Measurements from ENCODE around the gene ARRB1.

The ARRB1 gene

DNA sequence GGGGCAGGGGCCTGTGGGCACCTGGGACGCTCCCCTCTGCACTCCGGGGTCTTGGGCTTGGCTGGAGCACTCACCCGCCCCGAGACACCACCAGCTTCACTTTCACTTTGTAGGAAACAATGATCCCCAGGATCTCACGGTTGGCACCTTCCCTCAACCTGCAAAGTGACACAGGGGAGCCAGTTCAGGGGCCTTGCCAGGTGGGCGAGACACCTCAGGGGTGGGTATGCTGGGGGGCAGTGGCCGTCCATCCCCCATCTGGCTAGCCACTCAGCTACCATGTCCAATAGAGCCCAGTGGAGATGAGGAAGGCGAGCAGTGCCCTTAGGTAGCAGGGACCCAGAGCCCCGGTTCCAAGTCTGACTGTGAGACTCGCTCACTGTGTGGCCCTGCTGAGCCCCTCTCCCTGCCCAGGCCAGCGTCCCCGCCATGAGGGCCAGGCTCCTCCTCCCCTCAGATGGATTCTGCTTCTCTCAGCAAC lies 78.6 kb downstream of the ARRB1 start:
- DNase-seq (ENCODE audit: low read depth), result no peak
- TF ChIP-seq, protein P1, sequence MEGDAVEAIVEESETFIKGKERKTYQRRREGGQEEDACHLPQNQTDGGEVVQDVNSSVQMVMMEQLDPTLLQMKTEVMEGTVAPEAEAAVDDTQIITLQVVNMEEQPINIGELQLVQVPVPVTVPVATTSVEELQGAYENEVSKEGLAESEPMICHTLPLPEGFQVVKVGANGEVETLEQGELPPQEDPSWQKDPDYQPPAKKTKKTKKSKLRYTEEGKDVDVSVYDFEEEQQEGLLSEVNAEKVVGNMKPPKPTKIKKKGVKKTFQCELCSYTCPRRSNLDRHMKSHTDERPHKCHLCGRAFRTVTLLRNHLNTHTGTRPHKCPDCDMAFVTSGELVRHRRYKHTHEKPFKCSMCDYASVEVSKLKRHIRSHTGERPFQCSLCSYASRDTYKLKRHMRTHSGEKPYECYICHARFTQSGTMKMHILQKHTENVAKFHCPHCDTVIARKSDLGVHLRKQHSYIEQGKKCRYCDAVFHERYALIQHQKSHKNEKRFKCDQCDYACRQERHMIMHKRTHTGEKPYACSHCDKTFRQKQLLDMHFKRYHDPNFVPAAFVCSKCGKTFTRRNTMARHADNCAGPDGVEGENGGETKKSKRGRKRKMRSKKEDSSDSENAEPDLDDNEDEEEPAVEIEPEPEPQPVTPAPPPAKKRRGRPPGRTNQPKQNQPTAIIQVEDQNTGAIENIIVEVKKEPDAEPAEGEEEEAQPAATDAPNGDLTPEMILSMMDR (conservative IDR thresholded peaks at IDR 0.05; ENCODE audit: low read depth, low read length), result no peak
- no peak overlapping the region for H3K4me3 ChIP-seq (ENCODE audit: low read length)

DNA sequence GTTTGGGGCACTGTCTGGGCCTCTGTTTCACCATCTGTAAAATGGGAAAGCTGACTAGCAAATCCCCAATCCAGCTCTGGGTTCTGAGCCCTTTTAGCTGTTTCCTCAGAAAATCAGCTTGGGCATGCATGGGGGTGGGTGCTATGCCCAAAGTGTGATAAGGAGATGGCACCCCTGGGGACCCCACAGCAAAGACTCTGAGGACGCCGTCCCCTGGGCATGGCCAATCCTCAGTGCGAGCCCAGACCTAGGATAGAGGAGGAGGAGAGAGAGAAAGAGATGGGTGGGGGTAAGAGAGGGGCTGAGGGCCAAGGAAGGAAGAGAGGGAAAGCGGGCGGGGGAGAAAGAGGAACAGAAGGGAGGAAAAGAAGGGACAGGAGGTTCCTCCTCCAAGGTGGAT lies 79.1 kb downstream of the ARRB1 start:
- no peak for DNase-seq (ENCODE audit: low read depth)
- TF ChIP-seq, protein P1 (conservative IDR thresholded peaks at IDR 0.05; ENCODE audit: low read depth, low read length), result no peak
- no peak overlapping the region for H3K4me3 ChIP-seq (ENCODE audit: low read length)

DNA sequence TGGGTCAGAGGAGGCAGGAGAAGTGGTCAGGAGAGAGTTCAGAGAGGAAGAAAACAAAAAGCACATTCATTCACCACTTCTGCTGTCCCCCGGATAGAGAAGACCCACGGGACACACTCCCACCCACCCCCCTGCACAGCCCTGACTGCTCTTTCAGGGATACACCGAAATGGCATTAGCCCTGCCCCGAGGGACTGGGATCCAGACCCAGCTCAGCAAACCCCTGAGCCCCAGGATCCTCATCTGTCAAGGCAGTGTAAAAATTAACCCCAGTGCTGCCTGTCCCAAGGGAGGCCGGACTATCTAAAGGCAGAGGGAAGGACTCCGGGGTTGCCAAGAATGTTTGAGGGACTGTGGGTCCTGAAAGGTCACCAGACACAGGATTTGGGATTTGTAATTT lies 79.7 kb downstream of the ARRB1 start:
- no peak overlapping the region for H3K4me3 ChIP-seq (ENCODE audit: low read length)
- TF ChIP-seq, protein P1 (conservative IDR thresholded peaks at IDR 0.05; ENCODE audit: low read depth, low read length), result no peak
- no peak for DNase-seq (ENCODE audit: low read depth)

DNA sequence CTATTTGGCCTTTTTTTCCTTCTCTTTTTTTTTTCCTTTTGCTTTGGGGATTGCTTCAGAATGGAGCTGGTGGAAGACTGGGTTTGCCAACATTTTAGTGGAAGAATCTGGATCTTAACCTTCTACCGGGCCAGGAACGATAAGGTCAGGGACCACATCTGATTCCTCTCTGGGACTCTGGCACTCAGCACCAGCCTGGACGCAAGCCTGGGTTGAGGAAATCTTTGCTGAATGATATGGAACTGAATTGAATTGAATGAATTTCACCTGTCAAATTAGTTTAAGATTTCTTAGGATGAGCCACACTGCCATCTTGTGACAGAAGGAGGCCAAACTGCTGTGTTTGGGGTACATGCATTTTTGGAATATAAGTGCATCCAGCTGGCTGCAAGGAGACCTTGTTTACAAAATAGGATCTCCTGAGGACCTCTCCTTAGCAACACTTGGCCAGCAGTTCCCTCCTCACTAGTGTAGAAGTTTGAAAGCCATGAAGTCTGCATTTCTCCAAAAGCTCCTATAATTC lies 80.5 kb downstream of the ARRB1 start:
- no peak overlapping the region for H3K4me3 ChIP-seq (ENCODE audit: low read length)
- no peak for DNase-seq (ENCODE audit: low read depth)
- TF ChIP-seq, protein P1 (conservative IDR thresholded peaks at IDR 0.05; ENCODE audit: low read depth, low read length), result peak; percentile 42

DNA sequence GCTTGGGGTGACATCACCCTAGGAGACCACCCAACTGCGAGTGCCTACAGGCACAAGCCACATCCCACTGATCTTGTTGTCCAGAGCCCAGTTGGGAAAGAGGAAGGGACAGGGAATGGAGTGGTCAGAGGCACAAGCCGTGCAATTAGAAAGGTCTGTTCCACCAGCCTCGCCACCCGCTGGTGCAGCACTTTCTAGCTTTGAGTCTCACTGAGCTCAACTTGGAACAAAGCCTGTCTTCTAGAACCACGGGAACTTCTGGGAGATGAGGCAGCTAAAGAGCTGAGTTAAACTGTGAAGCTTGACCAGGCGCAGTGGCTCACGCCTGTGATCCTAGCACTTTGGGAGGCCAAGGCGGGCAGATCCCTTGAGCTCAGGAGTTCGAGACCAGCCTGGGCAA lies 81.6 kb downstream of the ARRB1 start:
- TF ChIP-seq, protein P1 (conservative IDR thresholded peaks at IDR 0.05; ENCODE audit: low read depth, low read length), result no peak
- DNase-seq (ENCODE audit: low read depth), result no peak
- H3K4me3 ChIP-seq (ENCODE audit: low read length), result no peak overlapping the region

DNA sequence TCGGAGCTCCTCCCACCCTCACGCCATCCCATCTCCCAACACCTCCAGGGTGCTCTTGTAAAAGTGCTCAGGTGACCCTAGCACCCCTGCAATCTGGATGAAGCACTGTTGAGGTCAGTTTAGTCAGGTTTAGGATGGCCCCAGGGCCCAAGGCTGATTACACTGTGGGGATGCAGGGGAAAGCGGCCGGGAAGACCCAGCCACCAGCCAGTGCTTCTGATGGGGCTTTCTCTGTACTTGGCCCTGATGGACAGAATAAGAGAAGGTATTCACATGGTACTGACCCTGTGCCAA lies 82.1 kb downstream of the ARRB1 start:
- TF ChIP-seq, protein P1 (conservative IDR thresholded peaks at IDR 0.05; ENCODE audit: low read depth, low read length), result no peak
- no peak for DNase-seq (ENCODE audit: low read depth)

DNA sequence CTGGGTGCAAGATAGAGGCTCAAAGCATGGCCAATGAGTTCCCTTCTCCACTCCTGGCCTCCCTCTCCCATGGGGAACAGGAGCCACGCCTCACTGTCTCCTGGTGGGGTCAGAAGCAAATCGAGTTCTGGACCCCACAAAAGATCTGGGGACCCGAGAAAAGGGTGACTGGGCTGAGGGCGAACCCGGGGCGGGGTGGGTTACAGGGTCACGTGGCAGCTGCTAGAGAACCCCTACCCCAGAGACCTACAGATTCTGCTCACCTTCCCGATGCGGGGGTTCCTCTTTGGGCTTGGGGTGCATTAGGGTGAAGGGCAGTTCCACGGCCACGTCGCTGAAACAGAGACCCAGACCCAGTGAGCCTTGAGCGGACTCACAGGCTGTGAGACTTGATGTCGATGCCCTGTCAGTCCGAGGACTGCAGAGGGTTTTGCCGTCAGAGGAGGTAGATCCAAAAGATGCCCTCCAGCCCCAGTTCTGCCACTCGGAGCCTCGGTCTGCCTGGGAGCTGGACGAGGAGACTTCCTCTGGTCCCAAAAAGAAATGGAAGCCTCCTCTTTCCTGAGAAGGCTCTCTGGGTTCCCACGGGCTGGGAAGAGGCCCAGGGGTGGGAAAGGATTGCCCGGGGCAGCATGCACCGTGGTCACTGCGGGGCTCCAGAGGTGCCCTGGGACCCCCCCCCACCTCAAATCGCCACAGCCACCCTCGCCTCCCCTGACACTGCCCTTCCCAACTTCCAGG lies 82.7 kb downstream of the ARRB1 start:
- TF ChIP-seq, protein P1 (conservative IDR thresholded peaks at IDR 0.05; ENCODE audit: low read depth, low read length), result no peak
- H3K4me3 ChIP-seq (ENCODE audit: low read length), result no peak overlapping the region
- DNase-seq (ENCODE audit: low read depth), result no peak

More for the DNA sequence above, 82.1 kb downstream of the ARRB1 start:
- H3K4me3 ChIP-seq (ENCODE audit: low read length), result no peak overlapping the region

All from retinal pigment epithelial cell (primary cell).